ENCODE results near the gene FYB1.

DNA sequence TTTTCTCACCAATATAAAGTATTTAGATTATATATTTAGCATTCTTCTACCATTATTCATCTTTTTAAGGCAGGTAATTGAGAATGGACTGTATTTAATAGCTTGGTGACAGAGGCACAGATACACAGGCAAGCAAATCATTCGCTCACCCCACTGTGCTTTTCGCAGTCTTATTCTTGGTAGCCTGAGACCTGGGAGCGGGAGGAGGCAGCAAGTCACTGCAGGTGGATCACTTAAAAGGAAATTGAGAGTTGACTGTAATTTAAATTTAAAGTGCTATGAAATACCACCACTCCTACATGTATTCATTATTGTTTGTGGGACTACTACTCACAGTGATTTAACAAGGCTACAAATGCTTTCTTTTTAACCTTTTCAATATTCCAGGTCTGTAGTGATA lies 154.9 kb downstream of the FYB1 start:
- TF ChIP-seq CTCF (IDR thresholded peaks at IDR 0.05), result no peak
- TF ChIP-seq POLR2A (IDR thresholded peaks at IDR 0.05), result no peak
- no peak for TF ChIP-seq EP300 (IDR thresholded peaks at IDR 0.05)

Data from stomach (tissue), 4 donors.